Transverse colon (tissue), 4 donors: Measurements from ENCODE around the gene RPS2. TPM values are rescaled to one million over a fixed set of nuclear protein-coding genes. Genes with fewer than 3 reads are reported as not detected.

Source experiments
- DNase-seq: peaks from one replicate; pipeline ENCODE4 v3.0.0-alpha.2; 2019
- H3K27ac ChIP-seq, 4 donors: fragments of 200-600 bp; sonication (generic); 2 replicates each; pipeline ENCODE4 v1.5.1; 2016 to 2018; ENCODE audit warnings: inconsistent platforms in 4 of 4
- H3K27me3 ChIP-seq: fragments of 200-600 bp; sonication (generic); 2 replicates; pipeline ENCODE4 v1.5.1; 2017; ENCODE audit warnings: inconsistent platforms
- H3K36me3 ChIP-seq, 4 donors: fragments of 200-600 bp; sonication (generic); 2 replicates each; pipeline ENCODE4 v1.5.1; 2017 to 2019; ENCODE audit warnings: inconsistent platforms in 4 of 4
- H3K4me1 ChIP-seq, 4 donors: fragments of 200-600 bp; sonication (generic); 2 replicates each; pipeline ENCODE4 v1.5.1; 2017 to 2020; ENCODE audit warnings: inconsistent platforms in 4 of 4
- H3K4me3 ChIP-seq, 4 donors: fragments of 200-600 bp; sonication (generic); 1 replicate in 1 of 4; 2 replicates in 3 of 4; pipeline versions ENCODE4 v1.5.1 to v1.6.1; 2017 to 2019; ENCODE audit warnings: inconsistent platforms in 4 of 4
- H3K9me3 ChIP-seq, 2 donors: fragments of 200-600 bp; sonication (generic); 2 replicates each; pipeline ENCODE4 v1.5.1; 2017 to 2019; ENCODE audit warnings: inconsistent platforms in 2 of 2
- EP300 ChIP-seq: sonication (generic); formaldehyde crosslinking; IDR thresholded peaks from one replicate; pipeline ENCODE4 v1.6.1; 2017; ENCODE audit warnings: antibody characterized with exemption, low read depth
- POLR2A ChIP-seq: fragments of 450-650 bp; IDR thresholded peaks from one replicate; pipeline ENCODE4 v1.6.1; 2016; ENCODE audit warnings: antibody characterized with exemption, mild to moderate bottlenecking, moderate library complexity
- POLR2AphosphoS5 ChIP-seq, 3 donors: sonication (generic); formaldehyde crosslinking; IDR thresholded peaks; one replicate each; pipeline ENCODE4 v1.6.1; 2016; ENCODE audit warnings: antibody characterized with exemption in 3 of 3
- WGBS, 2 donors: methylation state at CpG; one replicate each; pipeline ENCODE4 v1.1.5; 2018; ENCODE audit warnings: low coverage in 1 of 2; 5-methylcytosine and 5-hydroxymethylcytosine counted together
- in situ Hi-C, 4 donors: fragments of 200-750 bp; cut with MboI; loops; one replicate each; pipeline versions ENCODE4 v1.15.0 to v1.15.1; 2017; ENCODE audit warnings: low sequenced_read_pairs in 3 of 4, low pct_ligation_motif_present in 1 of 4, low pct_unique_long_range_greater_than_20kb in 1 of 4
- intact Hi-C: fragments of 100-400 bp; cut with DNase I; formaldehyde crosslinking; loops from one replicate; pipeline ENCODE4 v1.15.1; 2023; ENCODE audit warnings: low total_unique reads
- total RNA-seq, 4 donors: library from RNA; depleted of rRNA; stranded (reverse); fragments of >200 nt; gene quantifications; one replicate each; pipeline ENCODE4 v1.1.0, GENCODE V29; 2016
- TF ChIP-seq, protein P1 (sequence below), 5 experiments: fragments of 200-600 bp in 3 of 5; fragments of 450-650 bp in 2 of 5; sonication (generic) in 3 of 5; IDR thresholded peaks; 1 replicate in 2 of 5; 2 replicates in 3 of 5; pipeline ENCODE4 v1.5.1; 2016 to 2017; ENCODE audit warnings: antibody characterized with exemption in 5 of 5, inconsistent platforms in 3 of 5, mild to moderate bottlenecking in 2 of 5, moderate library complexity in 1 of 5

The RPS2 gene
- total RNA-seq, 4 donors from 2014 or later = 896 to 2,085 (median 1,613) TPM

DNA sequence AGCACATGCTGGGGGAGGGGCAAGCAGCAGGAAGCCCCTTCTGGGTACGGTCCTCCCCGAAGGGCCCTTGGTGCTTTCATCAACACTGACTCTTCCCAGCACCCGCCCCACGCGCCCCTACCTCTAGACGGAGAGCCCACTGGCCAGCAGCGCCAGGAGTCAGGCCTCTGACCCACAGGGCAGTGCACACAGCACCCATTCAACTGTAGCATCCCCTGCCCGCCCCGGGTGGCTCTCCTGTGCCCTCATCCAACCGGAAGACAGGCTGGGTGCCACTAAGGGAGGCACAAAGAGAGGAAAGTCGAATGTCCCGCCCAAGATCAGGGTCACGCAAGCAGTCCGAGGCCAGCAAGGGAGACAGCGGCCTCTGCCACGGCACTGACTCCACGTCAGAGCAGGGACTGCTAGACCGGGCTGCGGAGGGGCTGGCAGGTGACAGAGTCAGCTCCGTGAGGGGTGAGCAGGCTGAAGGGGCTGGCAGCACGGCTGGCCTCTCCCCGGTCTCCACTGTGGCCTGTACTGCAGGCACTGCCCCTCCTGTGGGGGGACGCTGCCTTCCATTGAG, 31.4 kb downstream of the RPS2 start:
- peaks cover 4 to 14% (median 8%) of the 10 kb centered on the region in 4 donors for H3K4me1 ChIP-seq
- TF ChIP-seq, protein P1, sequence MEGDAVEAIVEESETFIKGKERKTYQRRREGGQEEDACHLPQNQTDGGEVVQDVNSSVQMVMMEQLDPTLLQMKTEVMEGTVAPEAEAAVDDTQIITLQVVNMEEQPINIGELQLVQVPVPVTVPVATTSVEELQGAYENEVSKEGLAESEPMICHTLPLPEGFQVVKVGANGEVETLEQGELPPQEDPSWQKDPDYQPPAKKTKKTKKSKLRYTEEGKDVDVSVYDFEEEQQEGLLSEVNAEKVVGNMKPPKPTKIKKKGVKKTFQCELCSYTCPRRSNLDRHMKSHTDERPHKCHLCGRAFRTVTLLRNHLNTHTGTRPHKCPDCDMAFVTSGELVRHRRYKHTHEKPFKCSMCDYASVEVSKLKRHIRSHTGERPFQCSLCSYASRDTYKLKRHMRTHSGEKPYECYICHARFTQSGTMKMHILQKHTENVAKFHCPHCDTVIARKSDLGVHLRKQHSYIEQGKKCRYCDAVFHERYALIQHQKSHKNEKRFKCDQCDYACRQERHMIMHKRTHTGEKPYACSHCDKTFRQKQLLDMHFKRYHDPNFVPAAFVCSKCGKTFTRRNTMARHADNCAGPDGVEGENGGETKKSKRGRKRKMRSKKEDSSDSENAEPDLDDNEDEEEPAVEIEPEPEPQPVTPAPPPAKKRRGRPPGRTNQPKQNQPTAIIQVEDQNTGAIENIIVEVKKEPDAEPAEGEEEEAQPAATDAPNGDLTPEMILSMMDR (IDR thresholded peaks at IDR 0.05) = no peak
- TF ChIP-seq POLR2A = no peak
- TF ChIP-seq POLR2AphosphoS5 (IDR thresholded peaks at IDR 0.05) = no peak
- intact Hi-C loops (no loop called here), in situ Hi-C loops (loop anchor here in 1 of 4 donors (5.0 kb wide), 1 partner anchor 71 kb away; no protein-coding TSS in a partner anchor)
- peaks cover 0 to 7% (median under 1%) of the 10 kb centered on the region in 4 donors for H3K36me3 ChIP-seq
- H3K9me3 ChIP-seq = no peaks in the 10 kb centered on the region
- no peak overlapping the region for H3K27ac ChIP-seq
- H3K27me3 ChIP-seq = no peaks in the 10 kb centered on the region
- H3K4me3 ChIP-seq = no peak overlapping the region
- DNase-seq = no peak
- WGBS, 2 donors = 75% methylated on average over 21 of the region's 23 CpGs; no CpG with 5 or more reads in 1 of the 2 donors

DNA sequence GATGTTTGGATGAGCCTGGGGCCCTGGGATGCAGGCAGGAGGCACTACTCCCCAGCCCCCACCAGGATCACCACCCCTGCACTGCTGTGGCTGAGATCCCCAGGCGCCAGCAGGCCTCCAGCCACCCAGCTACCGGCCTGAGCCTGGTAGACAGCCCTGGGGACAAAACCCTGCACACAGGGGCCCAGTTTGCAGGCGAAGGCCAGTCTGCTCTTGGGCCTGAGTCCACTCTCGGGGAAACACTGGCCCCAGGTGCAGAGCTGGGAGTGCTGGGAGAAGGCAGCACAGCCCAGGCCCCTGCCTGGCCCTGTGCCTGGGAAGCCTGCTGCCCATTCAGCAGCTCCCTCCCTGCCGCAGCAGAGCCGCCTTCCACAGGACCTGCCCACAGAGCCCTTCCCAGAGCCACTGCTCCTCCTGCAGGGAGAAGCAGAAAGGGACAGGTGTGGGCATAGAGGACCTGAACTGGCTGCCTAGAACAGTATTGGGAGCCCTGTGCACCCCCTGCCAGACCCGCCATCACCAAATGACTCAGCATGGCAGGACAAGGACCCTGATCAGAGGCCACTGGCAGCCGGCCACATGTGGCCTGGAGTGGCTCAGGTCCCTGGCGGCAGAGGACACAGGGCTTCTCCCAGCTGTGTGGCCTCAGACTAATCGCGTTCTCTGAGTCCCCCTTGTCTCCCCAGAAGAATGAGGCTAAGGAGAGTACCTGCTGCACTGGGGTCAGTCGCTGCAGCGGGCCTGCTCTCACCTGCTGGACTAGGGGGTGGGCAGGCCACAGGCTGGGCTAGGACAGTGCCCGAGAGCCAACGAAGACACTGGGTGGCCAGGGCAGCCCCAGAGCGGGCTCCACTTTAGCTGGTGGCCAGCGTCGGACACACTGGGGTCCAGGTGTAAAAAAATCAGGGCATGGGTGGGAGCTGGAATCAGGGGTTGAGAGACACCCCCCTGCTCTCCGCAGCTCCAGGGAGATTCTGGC, 32.3 kb downstream of the RPS2 start:
- intact Hi-C loops = no loop called here
- Histone ChIP-seq H3K27me3 (no peaks in the 10 kb centered on the region), H3K4me1 (peaks cover 4 to 14% (median 8%) of the 10 kb centered on the region in 4 donors), H3K9me3 (no peaks in the 10 kb centered on the region), H3K27ac (no peak overlapping the region), H3K4me3 (no peak overlapping the region), H3K36me3 (no peaks in the 10 kb centered on the region)
- WGBS, 2 donors = 77% methylated on average over 17 of the region's 19 CpGs; no CpG with 5 or more reads in 1 of the 2 donors
- in situ Hi-C loops = loop anchor here in 1 of 4 donors (5.0 kb wide), 1 partner anchor 70 kb away; no protein-coding TSS in a partner anchor
- DNase-seq = peak; percentile 66
- TF ChIP-seq EP300 = no peak
- TF ChIP-seq, protein P1 (IDR thresholded peaks at IDR 0.05) = peak in 4 of 5 experiments; percentile 21 to 54 (median 34)
- TF ChIP-seq POLR2AphosphoS5 (IDR thresholded peaks at IDR 0.05) = no peak

GRCh38 chr16:1930338-1930720, 34.3 kb downstream of the RPS2 start:
- intact Hi-C loops = no loop called here
- Histone ChIP-seq H3K36me3 (no peaks in the 10 kb centered on the region), H3K4me1 (peaks cover 4 to 14% (median 8%) of the 10 kb centered on the region in 4 donors), H3K4me3 (no peak overlapping the region), H3K27ac (no peak overlapping the region), H3K9me3 (no peaks in the 10 kb centered on the region), H3K27me3 (no peaks in the 10 kb centered on the region)
- no peak for TF ChIP-seq POLR2AphosphoS5 (IDR thresholded peaks at IDR 0.05)
- TF ChIP-seq, protein P1 (IDR thresholded peaks at IDR 0.05) = no peak
- no peak for TF ChIP-seq EP300
- no peak for TF ChIP-seq POLR2A
- no peak for DNase-seq
- WGBS, 2 donors = 87% methylated on average over 10 of the region's 10 CpGs; no CpG with 5 or more reads in 1 of the 2 donors
- in situ Hi-C loops = loop anchor here in 1 of 4 donors (5.0 kb wide), 1 partner anchor 68 kb away; no protein-coding TSS in a partner anchor
